GM12878 (cell line): ENCODE results near the gene GSG1L.

Experiments
- CTCF ChIP-seq, 3 experiments: IDR thresholded peaks in 2 of 3; conservative IDR thresholded peaks in 1 of 3; 2 replicates each; pipeline ENCODE4 v1.5.1; 2011; ENCODE audit warnings: low read depth in 3 of 3, low read length in 3 of 3, mild to moderate bottlenecking in 3 of 3, control low read depth in 2 of 3, moderate library complexity in 2 of 3, inconsistent platforms in 1 of 3, mixed read lengths in 1 of 3; ENCODE audit not compliant: control insufficient read depth in 2 of 3, insufficient read depth in 1 of 3; ENCODE audit errors: extremely low read depth in 1 of 3
- HDAC6 ChIP-seq: fragments of 200-600 bp; sonication (generic); IDR thresholded peaks from one replicate; pipeline ENCODE4 v1.8.0; 2017; ENCODE audit warnings: antibody characterized with exemption; ENCODE audit not compliant: unreplicated experiment
- POLR2A ChIP-seq: IDR thresholded peaks from 2 replicates; pipeline ENCODE4 v1.6.1; 2011; ENCODE audit warnings: low read depth, mild to moderate bottlenecking, low read length
- POLR2AphosphoS5 ChIP-seq: IDR thresholded peaks from 2 replicates; pipeline ENCODE4 v1.6.1; 2011; ENCODE audit warnings: mild to moderate bottlenecking, low read length, inconsistent platforms

GRCh38 chr16:27890006-27890405 lies 173.5 kb downstream of the GSG1L start:
- TF ChIP-seq CTCF (IDR thresholded peaks at IDR 0.05 in 2 of 3, conservative IDR thresholded peaks at IDR 0.05 in 1 of 3; ENCODE audit: control insufficient read depth in 2 of 3, extremely low read depth in 1 of 3, insufficient read depth in 1 of 3, low read depth in 3 of 3, low read length in 3 of 3): no peak
- TF ChIP-seq POLR2AphosphoS5: no peak
- no peak for TF ChIP-seq HDAC6
- TF ChIP-seq POLR2A: no peak
